OCI-LY3 (cell line): Measurements from ENCODE around the gene CFAP251.
A peak's percentile ranks its signal among the peaks of the same experiment; 100 is the strongest.

Experiments
- H2AFZ ChIP-seq: fragments of 200-600, 300-600 bp; shearing (Covaris generic); 2 replicates; pipeline ENCODE4 v1.6.0; 2014; ENCODE audit warnings: antibody characterized with exemption, low read depth, low read length
- H3K27ac ChIP-seq: fragments of 200-600, 300-600 bp; sonication (generic); 2 replicates; pipeline ENCODE4 v1.5.1; 2014; ENCODE audit warnings: mild to moderate bottlenecking, low read length, moderate library complexity, mixed read lengths
- H3K27me3 ChIP-seq: fragments of 200-600, 300-600 bp; sonication (generic); 2 replicates; pipeline ENCODE4 v1.6.1; 2014; ENCODE audit warnings: low read depth, low read length, mixed read lengths
- H3K36me3 ChIP-seq: fragments of 200-600, 300-600 bp; sonication (generic); replicated peaks from 2 replicates; pipeline ENCODE3; 2014; ENCODE audit warnings: low read depth, low read length, mixed read lengths
- H3K4me1 ChIP-seq: fragments of 300-600, 200-600 bp; sonication (generic); 2 replicates; pipeline ENCODE4 v1.6.1; 2014; ENCODE audit warnings: low read length, mixed read lengths
- H3K4me2 ChIP-seq: fragments of 200-600, 300-600 bp; sonication (generic); 2 replicates; pipeline ENCODE4 v1.6.1; 2014; ENCODE audit warnings: low read length, mixed read lengths
- H3K4me3 ChIP-seq: fragments of 300-600, 200-600 bp; sonication (generic); 2 replicates; pipeline ENCODE4 v1.5.1; 2014; ENCODE audit warnings: antibody characterized with exemption, mild to moderate bottlenecking, low read length, moderate library complexity
- H3K79me2 ChIP-seq: fragments of 300-600, 200-600 bp; shearing (Covaris generic); 2 replicates; pipeline ENCODE4 v1.6.1; 2014; ENCODE audit warnings: mild to moderate bottlenecking, low read length, mixed read lengths
- H3K9ac ChIP-seq: fragments of 300-600, 200-600 bp; shearing (Covaris generic); 2 replicates; pipeline ENCODE4 v1.6.0; 2014; ENCODE audit warnings: mild to moderate bottlenecking, low read length, moderate library complexity
- H3K9me3 ChIP-seq: fragments of 200-600, 300-600 bp; shearing (Covaris generic); 2 replicates; pipeline ENCODE4 v1.6.1; 2014; ENCODE audit warnings: low read length, mixed read lengths; ENCODE audit not compliant: insufficient read depth
- H4K20me1 ChIP-seq: fragments of 200-600, 300-600 bp; sonication (generic); 2 replicates; pipeline ENCODE4 v1.6.1; 2016; ENCODE audit warnings: low read length, mixed read lengths; ENCODE audit not compliant: insufficient read depth
- CTCF ChIP-seq: fragments of 200-600, 300-600 bp; sonication (generic); IDR thresholded peaks from 2 replicates; pipeline ENCODE4 v1.5.1; 2014; ENCODE audit warnings: antibody characterized with exemption, low read length, low read depth
- EZH2phosphoT487 ChIP-seq: fragments of 200-600 bp; shearing (Covaris generic); IDR thresholded peaks from 2 replicates; pipeline ENCODE4 v1.6.1; 2018; ENCODE audit warnings: antibody characterized with exemption, mixed run types, low read depth

CFAP251 gene

GRCh38 chr12:122029620-122030423, 111.4 kb downstream of the CFAP251 start:
- TF ChIP-seq CTCF (no peak), EZH2phosphoT487 (no peak)
- peak overlapping the region; percentile 9; the same call in 1 of the 2 replicates for H3K9ac ChIP-seq
- H3K4me1 ChIP-seq, result peaks cover 75% of the 10 kb centered on the region
- peaks cover 26% of the 10 kb centered on the region for H3K36me3 ChIP-seq
- peaks cover 83% of the 10 kb centered on the region for H3K79me2 ChIP-seq
- peak overlapping the region; percentile 86 for H3K4me2 ChIP-seq
- peak overlapping the region; percentile 55 for H3K4me3 ChIP-seq
- peaks cover 52% of the 10 kb centered on the region for H4K20me1 ChIP-seq
- no peaks in the 10 kb centered on the region for H3K9me3 ChIP-seq
- H3K27ac ChIP-seq, result peak overlapping the region; percentile 27
- no peaks in the 10 kb centered on the region for H3K27me3 ChIP-seq
- H2AFZ ChIP-seq, result no peak overlapping the region

GRCh38 chr12:122030424-122031035, 112.1 kb downstream of the CFAP251 start:
- H3K79me2 ChIP-seq, result peaks cover 82% of the 10 kb centered on the region
- peaks cover 30% of the 10 kb centered on the region for H3K36me3 ChIP-seq
- H3K4me2 ChIP-seq, result 0 out of 2 replicates have a peak overlapping the region, but pooled peaks have one; percentile 4
- peaks cover 52% of the 10 kb centered on the region for H4K20me1 ChIP-seq
- H3K9ac ChIP-seq, result no peak overlapping the region
- H3K27me3 ChIP-seq, result no peaks in the 10 kb centered on the region
- no peak overlapping the region for H2AFZ ChIP-seq
- TF ChIP-seq CTCF (no peak), EZH2phosphoT487 (no peak)
- no peak overlapping the region for H3K4me3 ChIP-seq
- no peak overlapping the region for H3K27ac ChIP-seq
- H3K9me3 ChIP-seq, result no peaks in the 10 kb centered on the region
- H3K4me1 ChIP-seq, result peaks cover 72% of the 10 kb centered on the region

- Histone ChIP-seq H3K9ac (peak overlapping the region; percentile 31), H3K79me2 (peaks cover 76% of the 10 kb centered on the region)
These were observed 113.2 kb downstream of the CFAP251 start for GRCh38 chr12:122031342-122032216.

More at GRCh38 chr12:122031342-122032216, 113.2 kb downstream of the CFAP251 start:
- Histone ChIP-seq H3K27ac (peak overlapping the region; percentile 85), H3K4me3 (peak overlapping the region; percentile 43), H3K4me1 (peaks cover 67% of the 10 kb centered on the region), H3K36me3 (peaks cover 40% of the 10 kb centered on the region), H3K27me3 (no peaks in the 10 kb centered on the region), H3K9me3 (no peaks in the 10 kb centered on the region), H3K4me2 (peak overlapping the region; percentile 53), H4K20me1 (peaks cover 48% of the 10 kb centered on the region), H2AFZ (no peak overlapping the region)
- peak; percentile 60 for TF ChIP-seq CTCF
- TF ChIP-seq EZH2phosphoT487, result no peak
